Left ventricle myocardium inferior (tissue), 1 donor: ENCODE results near the gene ARF1. TPM values are rescaled to one million over a fixed set of nuclear protein-coding genes. Genes with fewer than 3 reads are reported as not detected.

ENCODE experiments used
- DNase-seq: peaks from one replicate; pipeline ENCODE4 v3.0.0-alpha.2; 2020
- H3K27ac ChIP-seq: fragments of 200-600 bp; replicated peaks from 2 replicates; pipeline ENCODE4 v1.8.0; 2021
- H3K27me3 ChIP-seq: fragments of 200-600 bp; 2 replicates; pipeline ENCODE4 v1.8.0; 2021; ENCODE audit warnings: low read depth
- H3K36me3 ChIP-seq: fragments of 200-600 bp; 2 replicates; pipeline ENCODE4 v1.8.0; 2021
- H3K4me1 ChIP-seq: fragments of 200-600 bp; 2 replicates; pipeline ENCODE4 v1.8.0; 2021
- H3K4me3 ChIP-seq: fragments of 200-600 bp; 2 replicates; pipeline ENCODE4 v1.8.0; 2021; ENCODE audit warnings: mild to moderate bottlenecking, moderate library complexity
- H3K9me3 ChIP-seq: fragments of 200-600 bp; replicated peaks from 2 replicates; pipeline ENCODE4 v1.8.0; 2021
- intact Hi-C: fragments of 100-400 bp; cut with micrococcal nuclease; formaldehyde crosslinking; loops from one replicate; pipeline ENCODE4 v1.11.0; 2022
- total RNA-seq: library from RNA; stranded (reverse); fragmentation: NEBNext Ultra II Directional; extraction: Animal tissue kit (Norgen Biotek cat#: 25700); gene quantifications from one replicate; pipeline ENCODE4 v1.2.1, GENCODE V29; 2021
- TF ChIP-seq, protein P1 (sequence below): fragments of 200-600 bp; IDR thresholded peaks from 2 replicates; pipeline ENCODE4 v1.8.0; 2021; ENCODE audit warnings: antibody characterized with exemption, mild to moderate bottlenecking, borderline replicate concordance
- donor health status: DM: no; HTN: yes; CAD: no; lungs with severe emphysema.

ARF1 gene
- total RNA-seq, 1 donor from 2014 or later = 294 TPM

DNA sequence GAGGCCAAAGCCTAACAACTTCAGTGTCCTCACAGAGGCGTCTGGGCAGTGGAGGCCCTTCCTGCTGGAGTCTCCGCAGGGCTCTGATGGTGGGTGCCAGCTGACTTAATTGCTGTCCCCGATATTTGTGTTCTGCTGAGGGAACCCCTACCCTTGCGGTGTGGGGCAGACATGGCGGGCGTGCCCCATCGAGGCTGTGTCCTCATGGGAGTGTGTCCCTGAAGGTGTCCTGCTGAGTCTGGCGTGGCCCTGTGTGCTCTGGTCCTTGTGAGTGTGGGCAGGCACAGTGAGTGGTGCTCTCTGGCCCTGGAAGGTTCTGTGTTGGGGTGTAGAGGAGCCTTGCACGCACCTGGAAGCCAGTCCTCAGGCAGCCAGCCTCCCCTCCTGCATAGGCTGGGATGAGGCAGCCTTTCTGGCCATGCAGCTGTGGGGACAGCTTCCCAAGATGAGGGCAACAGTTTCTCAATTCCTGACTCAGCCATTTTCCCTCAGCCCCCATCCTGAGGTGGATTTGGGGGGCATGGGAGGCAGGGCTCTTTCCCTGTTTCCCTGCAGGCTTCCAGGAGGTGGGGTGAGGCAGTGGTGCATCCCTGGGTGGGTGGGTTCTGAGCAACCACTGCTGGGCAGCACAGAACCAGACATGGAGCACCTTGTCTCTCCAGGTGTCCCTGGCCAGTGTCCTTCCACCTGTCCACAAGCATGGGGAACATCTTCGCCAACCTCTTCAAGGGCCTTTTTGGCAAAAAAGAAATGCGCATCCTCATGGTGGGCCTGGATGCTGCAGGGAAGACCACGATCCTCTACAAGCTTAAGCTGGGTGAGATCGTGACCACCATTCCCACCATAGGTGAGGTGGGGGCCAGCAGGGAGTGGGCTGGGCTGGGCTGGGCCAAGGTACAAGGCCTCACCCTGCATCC lies 14.2 kb downstream of the ARF1 start:
- Histone ChIP-seq H3K4me3 (no peak overlapping the region), H3K36me3 (peaks cover 57% of the 10 kb centered on the region), H3K9me3 (peaks cover 14% of the 10 kb centered on the region), H3K27ac (no peak overlapping the region), H3K4me1 (peaks cover 58% of the 10 kb centered on the region), H3K27me3 (no peaks in the 10 kb centered on the region)
- DNase-seq = no peak
- TF ChIP-seq, protein P1, sequence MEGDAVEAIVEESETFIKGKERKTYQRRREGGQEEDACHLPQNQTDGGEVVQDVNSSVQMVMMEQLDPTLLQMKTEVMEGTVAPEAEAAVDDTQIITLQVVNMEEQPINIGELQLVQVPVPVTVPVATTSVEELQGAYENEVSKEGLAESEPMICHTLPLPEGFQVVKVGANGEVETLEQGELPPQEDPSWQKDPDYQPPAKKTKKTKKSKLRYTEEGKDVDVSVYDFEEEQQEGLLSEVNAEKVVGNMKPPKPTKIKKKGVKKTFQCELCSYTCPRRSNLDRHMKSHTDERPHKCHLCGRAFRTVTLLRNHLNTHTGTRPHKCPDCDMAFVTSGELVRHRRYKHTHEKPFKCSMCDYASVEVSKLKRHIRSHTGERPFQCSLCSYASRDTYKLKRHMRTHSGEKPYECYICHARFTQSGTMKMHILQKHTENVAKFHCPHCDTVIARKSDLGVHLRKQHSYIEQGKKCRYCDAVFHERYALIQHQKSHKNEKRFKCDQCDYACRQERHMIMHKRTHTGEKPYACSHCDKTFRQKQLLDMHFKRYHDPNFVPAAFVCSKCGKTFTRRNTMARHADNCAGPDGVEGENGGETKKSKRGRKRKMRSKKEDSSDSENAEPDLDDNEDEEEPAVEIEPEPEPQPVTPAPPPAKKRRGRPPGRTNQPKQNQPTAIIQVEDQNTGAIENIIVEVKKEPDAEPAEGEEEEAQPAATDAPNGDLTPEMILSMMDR = no peak
- intact Hi-C loops = no loop called here

DNA sequence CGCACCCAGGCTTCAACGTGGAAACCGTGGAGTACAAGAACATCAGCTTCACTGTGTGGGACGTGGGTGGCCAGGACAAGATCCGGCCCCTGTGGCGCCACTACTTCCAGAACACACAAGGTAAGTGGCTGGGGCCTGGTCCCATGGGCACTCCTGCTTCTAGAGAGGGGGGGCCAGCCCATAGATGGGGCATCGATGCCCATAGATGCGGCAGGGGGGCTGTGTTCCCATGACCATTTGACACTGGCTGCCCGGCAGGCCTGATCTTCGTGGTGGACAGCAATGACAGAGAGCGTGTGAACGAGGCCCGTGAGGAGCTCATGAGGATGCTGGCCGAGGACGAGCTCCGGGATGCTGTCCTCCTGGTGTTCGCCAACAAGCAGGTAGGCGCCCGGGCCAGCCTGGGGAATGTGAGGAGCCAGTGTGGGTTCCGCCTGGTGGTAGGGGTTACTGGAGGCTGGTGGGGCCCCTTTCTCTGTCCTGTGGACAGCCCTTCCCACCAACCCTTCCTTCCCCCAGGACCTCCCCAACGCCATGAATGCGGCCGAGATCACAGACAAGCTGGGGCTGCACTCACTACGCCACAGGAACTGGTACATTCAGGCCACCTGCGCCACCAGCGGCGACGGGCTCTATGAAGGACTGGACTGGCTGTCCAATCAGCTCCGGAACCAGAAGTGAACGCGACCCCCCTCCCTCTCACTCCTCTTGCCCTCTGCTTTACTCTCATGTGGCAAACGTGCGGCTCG lies 15.0 kb downstream of the ARF1 start:
- no peak for DNase-seq
- Histone ChIP-seq H3K9me3 (peaks cover 14% of the 10 kb centered on the region), H3K27ac (no peak overlapping the region), H3K4me1 (peaks cover 58% of the 10 kb centered on the region), H3K36me3 (peaks cover 54% of the 10 kb centered on the region), H3K4me3 (no peak overlapping the region), H3K27me3 (no peaks in the 10 kb centered on the region)
- intact Hi-C loops = no loop called here
- TF ChIP-seq, protein P1 = no peak

DNA sequence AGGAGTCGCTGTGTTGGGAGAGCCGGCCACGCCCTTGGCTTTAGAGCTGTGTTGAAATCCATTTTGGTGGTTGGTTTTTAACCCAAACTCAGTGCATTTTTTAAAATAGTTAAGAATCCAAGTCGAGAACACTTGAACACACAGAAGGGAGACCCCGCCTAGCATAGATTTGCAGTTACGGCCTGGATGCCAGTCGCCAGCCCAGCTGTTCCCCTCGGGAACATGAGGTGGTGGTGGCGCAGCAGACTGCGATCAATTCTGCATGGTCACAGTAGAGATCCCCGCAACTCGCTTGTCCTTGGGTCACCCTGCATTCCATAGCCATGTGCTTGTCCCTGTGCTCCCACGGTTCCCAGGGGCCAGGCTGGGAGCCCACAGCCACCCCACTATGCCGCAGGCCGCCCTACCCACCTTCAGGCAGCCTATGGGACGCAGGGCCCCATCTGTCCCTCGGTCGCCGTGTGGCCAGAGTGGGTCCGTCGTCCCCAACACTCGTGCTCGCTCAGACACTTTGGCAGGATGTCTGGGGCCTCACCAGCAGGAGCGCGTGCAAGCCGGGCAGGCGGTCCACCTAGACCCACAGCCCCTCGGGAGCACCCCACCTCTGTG lies 15.9 kb downstream of the ARF1 start:
- peaks cover 57% of the 10 kb centered on the region for H3K4me1 ChIP-seq
- DNase-seq = no peak
- TF ChIP-seq, protein P1 = no peak

DNA sequence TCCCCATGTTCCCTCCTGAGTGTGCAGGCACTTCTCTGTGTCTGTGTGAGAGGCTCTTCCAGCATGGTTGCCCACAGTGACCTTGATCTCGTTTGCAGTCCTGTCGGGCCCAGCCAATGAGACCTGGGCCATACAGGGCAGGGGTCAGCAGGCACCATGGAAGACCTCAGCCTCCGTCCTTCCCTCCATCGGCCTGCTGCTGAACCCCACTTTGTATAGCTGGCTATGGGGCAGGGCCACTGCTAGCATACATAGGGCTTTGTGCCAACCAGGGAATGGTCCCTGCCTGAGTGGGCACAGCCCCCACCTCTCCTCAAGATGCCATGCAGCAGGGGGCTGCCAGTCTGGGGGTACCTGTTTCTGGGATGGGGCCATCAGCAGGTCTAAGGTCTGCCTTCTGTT lies 16.8 kb downstream of the ARF1 start:
- no peaks in the 10 kb centered on the region for H3K27me3 ChIP-seq
- no peak for DNase-seq
- intact Hi-C loops = no loop called here
- H3K9me3 ChIP-seq = peaks cover 9% of the 10 kb centered on the region
- TF ChIP-seq, protein P1 = no peak
- H3K27ac ChIP-seq = no peak overlapping the region
- no peak overlapping the region for H3K4me3 ChIP-seq
- peaks cover 59% of the 10 kb centered on the region for H3K4me1 ChIP-seq
- peaks cover 54% of the 10 kb centered on the region for H3K36me3 ChIP-seq

More for the DNA sequence above, 15.9 kb downstream of the ARF1 start:
- no peak overlapping the region for H3K27ac ChIP-seq
- H3K27me3 ChIP-seq = no peaks in the 10 kb centered on the region
- peaks cover 54% of the 10 kb centered on the region for H3K36me3 ChIP-seq
- H3K9me3 ChIP-seq = peaks cover 14% of the 10 kb centered on the region
- intact Hi-C loops = no loop called here
- no peak overlapping the region for H3K4me3 ChIP-seq

DNA sequence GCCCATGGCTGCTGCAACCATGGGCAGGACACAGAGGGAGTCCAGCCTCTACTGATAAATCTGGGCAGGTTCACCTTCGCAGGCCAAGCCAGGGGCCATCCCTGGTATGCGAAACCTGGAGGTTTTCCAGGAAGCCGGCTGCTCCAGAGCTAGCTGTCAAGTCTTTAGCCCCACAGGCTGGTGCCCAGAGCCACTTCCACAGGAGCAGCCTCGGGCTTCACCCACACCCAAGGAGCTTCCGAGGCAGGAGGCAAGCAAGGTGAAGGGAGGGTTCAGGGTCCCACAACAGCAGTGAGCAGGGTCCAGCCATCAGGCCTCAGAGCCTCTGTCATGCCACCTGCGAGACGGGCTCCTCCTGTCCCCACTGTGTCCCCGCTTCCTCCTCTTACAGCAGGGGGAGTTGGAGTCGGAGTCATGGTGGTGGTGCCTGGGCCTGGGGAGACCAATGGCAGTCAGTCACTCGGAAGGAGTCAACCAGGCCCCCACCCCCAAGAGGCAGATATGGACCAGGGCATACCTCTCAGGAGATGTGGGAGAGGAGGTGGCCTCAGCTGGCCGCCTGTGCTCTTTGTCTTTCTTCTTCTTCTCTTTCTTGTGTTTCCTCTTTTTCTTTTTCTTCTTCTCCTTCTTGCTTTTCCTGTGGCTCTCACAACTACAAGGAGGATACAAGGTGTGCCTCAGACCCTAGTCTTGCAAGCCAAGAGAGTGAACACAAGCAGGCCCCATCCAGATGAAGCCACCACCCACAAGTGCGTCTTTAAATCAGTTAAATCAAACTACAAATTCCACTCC lies 18.5 kb downstream of the ARF1 start:
- TF ChIP-seq, protein P1 = no peak
- intact Hi-C loops = no loop called here
- peaks cover 53% of the 10 kb centered on the region for H3K36me3 ChIP-seq
- H3K4me1 ChIP-seq = peaks cover 59% of the 10 kb centered on the region
- H3K4me3 ChIP-seq = no peak overlapping the region
- no peak for DNase-seq
- no peaks in the 10 kb centered on the region for H3K9me3 ChIP-seq
- H3K27ac ChIP-seq = no peak overlapping the region
- no peaks in the 10 kb centered on the region for H3K27me3 ChIP-seq
